IMR-90 (cell line): ENCODE measurements around the gene LCN2. TPM values are rescaled to one million over a fixed set of nuclear protein-coding genes. Genes with fewer than 3 reads are reported as not detected.

Experiments
- ATAC-seq: fragments of 200-7000 bp; cut with Tn5 transposase; 2 replicates; pipeline ENCODE4 v1.9.1; 2020; ENCODE audit warnings: low read depth, mild to moderate bottlenecking, moderate library complexity
- BruUV-seq: library from RNA; stranded (reverse); fragments of 400-500 nt; replicated peaks from 2 replicates; lab custom pipeline; 2021; lab: Mats Ljungman, UMichigan
- CTCF ChIA-PET: fragments of 300-600 bp; formaldehyde crosslinking; extraction: SDS; loops from one replicate; lab custom pipeline; 2021; ENCODE audit warnings: antibody characterized with exemption; lab: Yijun Ruan, JAX
- POLR2A ChIA-PET: fragments of 300-600 bp; sonication (Branson Sonifier 250); formaldehyde crosslinking; loops from one replicate; lab custom pipeline; 2022; ENCODE audit warnings: antibody characterized with exemption; ENCODE audit not compliant: unreplicated experiment; lab: Charles Lee
- DNase-seq: peaks from one replicate; pipeline ENCODE4 v3.0.0; 2013
- H2AFZ ChIP-seq: replicated peaks from 2 replicates; pipeline ENCODE3; 2013; ENCODE audit warnings: low read length, mild to moderate bottlenecking; ENCODE audit not compliant: poor library complexity
- H2AK5ac ChIP-seq: 2 replicates; pipeline ENCODE4 v1.6.1; 2013; ENCODE audit warnings: low read depth, low read length, inconsistent platforms
- H2AK9ac ChIP-seq: replicated peaks from 2 replicates; pipeline ENCODE3; 2013; ENCODE audit warnings: mild to moderate bottlenecking, low read depth, low read length, moderate library complexity; ENCODE audit not compliant: poor library complexity
- H2BK120ac ChIP-seq: 2 replicates; pipeline ENCODE4 v1.6.1; 2013; ENCODE audit warnings: low read depth, low read length, inconsistent platforms
- H2BK15ac ChIP-seq: 3 replicates; pipeline ENCODE4 v1.6.1; 2013; ENCODE audit warnings: low read depth, low read length, inconsistent platforms
- H2BK20ac ChIP-seq: 2 replicates; pipeline ENCODE4 v1.6.1; 2013; ENCODE audit warnings: low read depth, mild to moderate bottlenecking, inconsistent platforms, low read length, moderate library complexity
- H2BK5ac ChIP-seq: 2 replicates; pipeline ENCODE4 v1.6.1; 2013; ENCODE audit warnings: mild to moderate bottlenecking, low read depth, low read length, inconsistent platforms; ENCODE audit not compliant: poor library complexity, severe bottlenecking
- H3K14ac ChIP-seq: replicated peaks from 2 replicates; pipeline ENCODE4 v1.6.1; 2013; ENCODE audit warnings: low read depth, low read length, inconsistent platforms
- H3K18ac ChIP-seq: 2 replicates; pipeline ENCODE4 v1.6.1; 2013; ENCODE audit warnings: low read depth, low read length, control low read depth
- H3K23ac ChIP-seq: 2 replicates; pipeline ENCODE4 v1.6.1; 2013; ENCODE audit warnings: low read depth, low read length, inconsistent platforms
- H3K27ac ChIP-seq: 2 replicates; pipeline ENCODE4 v1.5.1; 2013; ENCODE audit warnings: mild to moderate bottlenecking, control low read depth, low read length; ENCODE audit not compliant: insufficient read depth
- H3K27me3 ChIP-seq: 2 replicates; pipeline ENCODE4 v1.6.1; 2013; ENCODE audit warnings: low read length; ENCODE audit not compliant: control insufficient read depth, insufficient read depth
- H3K36me3 ChIP-seq: 2 replicates; pipeline ENCODE4 v1.6.1; 2013; ENCODE audit warnings: low read length, mixed read lengths; ENCODE audit not compliant: control insufficient read depth, insufficient read depth
- H3K4ac ChIP-seq: 2 replicates; pipeline ENCODE4 v1.6.1; 2013; ENCODE audit warnings: low read depth, low read length, inconsistent platforms
- H3K4me1 ChIP-seq: 2 replicates; pipeline ENCODE4 v1.6.1; 2013; ENCODE audit warnings: low read length, mixed read lengths; ENCODE audit not compliant: control insufficient read depth, insufficient read depth
- H3K4me2 ChIP-seq: 2 replicates; pipeline ENCODE4 v1.6.1; 2013; ENCODE audit warnings: low read depth, mild to moderate bottlenecking, control low read depth, low read length, moderate library complexity
- H3K4me3 ChIP-seq: 2 replicates; pipeline ENCODE4 v1.5.1; 2013; ENCODE audit warnings: low read depth, mild to moderate bottlenecking, control low read depth, low read length, moderate library complexity; ENCODE audit not compliant: insufficient read depth
- H3K56ac ChIP-seq: 2 replicates; pipeline ENCODE4 v1.6.1; 2013; ENCODE audit warnings: low read length, inconsistent platforms; ENCODE audit not compliant: insufficient read depth; ENCODE audit errors: extremely low read depth
- H3K79me1 ChIP-seq, 2 experiments: 2 replicates each; pipeline ENCODE4 v1.6.1; 2013; ENCODE audit warnings: low read length in 2 of 2, inconsistent platforms in 1 of 2, low read depth in 1 of 2
- H3K9ac ChIP-seq: 2 replicates; pipeline ENCODE4 v1.6.1; 2013; ENCODE audit warnings: low read depth, low read length, control low read depth
- H3K9me1 ChIP-seq: 2 replicates; pipeline ENCODE4 v1.6.1; 2013; ENCODE audit warnings: low read length, inconsistent platforms; ENCODE audit not compliant: insufficient read depth
- H3K9me3 ChIP-seq: 2 replicates; pipeline ENCODE4 v1.6.1; 2013; ENCODE audit warnings: low read length; ENCODE audit not compliant: control insufficient read depth, insufficient read depth
- H4K20me1 ChIP-seq: 2 replicates; pipeline ENCODE4 v1.6.1; 2013; ENCODE audit warnings: low read length, inconsistent platforms; ENCODE audit not compliant: insufficient read depth
- H4K5ac ChIP-seq: 2 replicates; pipeline ENCODE4 v1.6.1; 2013; ENCODE audit warnings: mild to moderate bottlenecking, low read depth, low read length, control low read depth
- H4K8ac ChIP-seq, 2 experiments: 2 replicates each; pipeline ENCODE4 v1.6.1; 2013; ENCODE audit warnings: low read depth in 2 of 2, low read length in 2 of 2, control low read depth in 1 of 2, inconsistent platforms in 1 of 2
- H4K91ac ChIP-seq: 2 replicates; pipeline ENCODE4 v1.6.1; 2013; ENCODE audit warnings: low read depth, low read length, inconsistent platforms; ENCODE audit not compliant: insufficient read depth
- CHD1 ChIP-seq: IDR thresholded peaks from 2 replicates; pipeline ENCODE4 v1.6.1; 2012; ENCODE audit warnings: low read depth, low read length, improper control_type of control experiment
- MAFK ChIP-seq: IDR thresholded peaks from 2 replicates; pipeline ENCODE4 v1.6.1; 2012; ENCODE audit warnings: low read depth, low read length, improper control_type of control experiment
- NFE2L2 ChIP-seq: fragments of 150-350 bp; IDR thresholded peaks from 2 replicates; pipeline ENCODE4 v1.6.1; 2016; ENCODE audit warnings: low read depth, mild to moderate bottlenecking, low read length
- SMC3 ChIP-seq: fragments of 150-350 bp; IDR thresholded peaks from 2 replicates; pipeline ENCODE4 v1.6.1; 2016; ENCODE audit warnings: low read depth, mild to moderate bottlenecking, antibody characterized with exemption, low read length, moderate library complexity
- WGBS, 2 experiments: methylation state at CpG; one replicate each; pipeline versions ENCODE4 v1.1.5 to v1.1.7; 2013; ENCODE audit warnings: missing lambda C conversion rate in 2 of 2; ENCODE audit not compliant: insufficient read length in 1 of 2; ENCODE audit errors: extremely low coverage in 2 of 2; 5-methylcytosine and 5-hydroxymethylcytosine counted together
- dilution Hi-C: fragments of 300-500 bp; cut with HindIII; formaldehyde crosslinking; loops from one replicate; pipeline ENCODE4 v1.14.3; 2018; ENCODE audit warnings: low sequenced_read_pairs; ENCODE audit not compliant: unreplicated experiment
- in situ Hi-C: fragments of 300-500 bp; cut with MboI; formaldehyde crosslinking; loops from 3 replicates; pipeline ENCODE4 v1.14.3; 2019; ENCODE audit warnings: low sequenced_read_pairs, inconsistent platforms, mixed read lengths
- intact Hi-C: fragments of 100-400 bp; cut with micrococcal nuclease; formaldehyde crosslinking; loops from 2 replicates; pipeline ENCODE4 v1.10.0; 2022
- polyA plus RNA-seq, 3 experiments: library from polyadenylated mRNA; depleted of rRNA; stranded (reverse); fragments of >200 nt; gene quantifications; 2 replicates each; pipeline ENCODE4 v1.2.3, GENCODE V29; 2012; ENCODE audit warnings: low replicate concordance in 1 of 3
- total RNA-seq: library from RNA; depleted of rRNA; stranded (reverse); fragments of >200 nt; gene quantifications from 2 replicates; pipeline ENCODE4 v1.2.3, GENCODE V29; 2012

The LCN2 gene
- total and polyA plus RNA-seq, 2 of the 4 experiments (the other 2 are of a cell fraction) = not detected

DNA sequence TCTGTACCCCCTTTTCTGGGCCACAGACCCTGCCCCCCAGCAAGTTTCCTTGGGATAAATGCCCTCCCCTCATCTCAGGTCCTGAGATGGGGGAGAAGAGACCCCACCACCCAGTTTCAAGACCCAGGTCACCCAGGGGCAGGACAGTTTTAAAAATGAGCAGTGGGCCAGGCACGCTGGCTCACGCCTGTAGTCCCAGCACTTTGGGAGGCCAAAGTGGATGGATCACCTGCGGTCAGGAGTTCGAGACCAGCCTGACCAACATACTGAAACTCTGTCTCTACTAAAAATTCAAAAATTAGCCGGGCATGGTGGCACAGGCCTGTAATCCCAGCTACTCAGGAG lies 27.8 kb upstream of the LCN2 start:
- Histone ChIP-seq H3K4me2 (no peak overlapping the region), H2BK20ac (no peak overlapping the region), H2BK120ac (no peak overlapping the region), H2BK5ac (no peak overlapping the region), H4K5ac (no peak overlapping the region), H3K23ac (no peak overlapping the region), H2BK15ac (no peak overlapping the region), H3K18ac (no peak overlapping the region), H3K36me3 (peaks cover 24% of the 10 kb centered on the region), H3K9ac (no peak overlapping the region), H3K14ac (no peak overlapping the region), H3K27ac (no peak overlapping the region), H2AFZ (no peak overlapping the region), H4K8ac (no peak overlapping the region), H3K9me1 (peaks cover 4% of the 10 kb centered on the region), H3K79me1 (peaks cover 3 to 20% of the 10 kb centered on the region in 2 experiments; a peak in 3 of 4 replicates), H3K4me1 (peaks cover 6% of the 10 kb centered on the region; the same call in 1 of the 2 replicates), H3K27me3 (no peaks in the 10 kb centered on the region), H4K20me1 (peaks cover 17% of the 10 kb centered on the region; the same call in 1 of the 2 replicates), H3K9me3 (no peaks in the 10 kb centered on the region), H3K4me3 (no peak overlapping the region), H2AK5ac (no peak overlapping the region), H2AK9ac (no peak overlapping the region), H3K56ac (no peak overlapping the region), H3K4ac (no peak overlapping the region), H4K91ac (no peak overlapping the region)
- ChIA-PET CTCF (no interaction called here), POLR2A (no interaction called here)
- intact Hi-C loops = no loop called here
- TF ChIP-seq SMC3 (no peak), MAFK (no peak), NFE2L2 (no peak), CHD1 (no peak)
- WGBS, 2 experiments = 100% methylated on average over 2 of the region's 5 CpGs; no CpG with 5 or more reads in 1 of the 2 experiments
- no peak for DNase-seq
- no peak for ATAC-seq
- in situ Hi-C loops = no loop called here
- BruUV-seq = no TSS peak
- dilution Hi-C loops = no loop called here
